ENCODE results near the gene IFNA13. TPM values are rescaled to one million over a fixed set of nuclear protein-coding genes. Genes with fewer than 3 reads are reported as not detected.
A peak's percentile ranks its signal among the peaks of the same experiment; 100 is the strongest.

Gene IFNA13
- total and polyA plus RNA-seq, 2 donors (not counting 3 experiments of a cell fraction or from before 2014, with no cell fraction given) = not detected

GRCh38 chr9:21331676-21332402 lies 36.0 kb downstream of the IFNA13 start:
- Histone ChIP-seq H3K9ac (replicated peaks; ENCODE audit: extremely low read depth, insufficient read depth, low read length) (no peak overlapping the region), H3K4me2 (ENCODE audit: insufficient read depth, low read length) (peak overlapping the region; percentile 73), H2AFZ (ENCODE audit: low read depth, low read length) (no peak overlapping the region), H3K9me1 (replicated peaks; ENCODE audit: control insufficient read depth, extremely low read depth, insufficient read depth, low read length) (no peaks in the 10 kb centered on the region), H3K4me1 (ENCODE audit: control insufficient read depth, extremely low read depth, insufficient read depth, low read length) (peaks cover 35% of the 10 kb centered on the region), H3K4me3 (replicated peaks in 1 of 3; ENCODE audit: insufficient read depth in 1 of 3, low read depth in 1 of 3, low read length in 3 of 3) (peak overlapping the region in 1 of 3 experiments; percentile 6), H3K79me2 (ENCODE audit: control insufficient read depth, insufficient read depth, low read length) (peaks cover 75% of the 10 kb centered on the region), H3K9me3 (replicated peaks; ENCODE audit: control insufficient read depth, insufficient read depth, low read length) (no peaks in the 10 kb centered on the region), H3K27me3 (ENCODE audit: control insufficient read depth in 2 of 2, insufficient read depth in 2 of 2, low read length in 2 of 2) (no peaks in the 10 kb centered on the region), H3K36me3 (ENCODE audit: control insufficient read depth in 2 of 2, extremely low read depth in 1 of 2, insufficient read depth in 2 of 2, low read length in 2 of 2) (peaks cover 0 to 4% of the 10 kb centered on the region in 2 experiments), H3K27ac (ENCODE audit: insufficient read depth, low read depth, low read length) (no peak overlapping the region), H4K20me1 (replicated peaks; ENCODE audit: control insufficient read depth, extremely low read depth, insufficient read depth, low read length) (peaks cover 17% of the 10 kb centered on the region)
- TF ChIP-seq MYC (IDR thresholded peaks at IDR 0.05; ENCODE audit: low read depth, low read length) = no peak
- no TSS peak for BruUV-seq (replicated peaks)
- CTCF ChIA-PET = interaction anchor here (1.7 to 4.2 kb wide), 3 partner anchors 13 to 102 kb away, joined by 10 to 29 read pairs (median 10); no protein-coding TSS in a partner anchor
- POLR2A ChIA-PET = no interaction called here
- intact Hi-C loops (cut with micrococcal nuclease) (loop anchor here (5.0 to 10.0 kb wide), 3 partner anchors 225 to 1113 kb away; partner anchors contain the start of genes DMRTA1 and MTAP), dilution Hi-C loops (cut with MboI; ENCODE audit: extremely low pct_ligation_motif_present, low sequenced_read_pairs) (no loop called here)
- FAIRE-seq = no peak
- DNase-seq (ENCODE audit: low read depth, low spot score) = no peak

- TF ChIP-seq CTCF (IDR thresholded peaks at IDR 0.05; ENCODE audit: extremely low read depth in 1 of 2, insufficient read depth in 1 of 2, low read depth in 1 of 2, low read length in 2 of 2) = peak; percentile 33 to 46
- no peak for TF ChIP-seq GATA2 (IDR thresholded peaks at IDR 0.05; ENCODE audit: insufficient read depth, insufficient read length, low read depth, low read length)
- H4K20me1 ChIP-seq (replicated peaks; ENCODE audit: control insufficient read depth, extremely low read depth, insufficient read depth, low read length) = peaks cover 18% of the 10 kb centered on the region
- peaks cover 2 to 13% of the 10 kb centered on the region in 2 experiments for H3K36me3 ChIP-seq (ENCODE audit: control insufficient read depth in 2 of 2, extremely low read depth in 1 of 2, insufficient read depth in 2 of 2, low read length in 2 of 2)
- dilution Hi-C loops (cut with MboI; ENCODE audit: extremely low pct_ligation_motif_present, low sequenced_read_pairs) (no loop called here), intact Hi-C loops (cut with micrococcal nuclease) (loop anchor here (1.0 kb wide), 2 partner anchors 70 to 463 kb away; no protein-coding TSS in a partner anchor)
- H3K9me3 ChIP-seq (replicated peaks; ENCODE audit: control insufficient read depth, insufficient read depth, low read length) = no peaks in the 10 kb centered on the region
- H3K4me1 ChIP-seq (ENCODE audit: control insufficient read depth, extremely low read depth, insufficient read depth, low read length) = peaks cover 15% of the 10 kb centered on the region
- CTCF ChIA-PET = interaction anchor here (0.6 to 3.1 kb wide), 46 partner anchors 8 to 476 kb away, joined by 3 to 105 read pairs (median 4); partner anchors contain the start of genes IFNA6 and KLHL9
- H3K4me2 ChIP-seq (ENCODE audit: insufficient read depth, low read length) = no peak overlapping the region
- H3K27me3 ChIP-seq (ENCODE audit: control insufficient read depth in 2 of 2, insufficient read depth in 2 of 2, low read length in 2 of 2) = no peaks in the 10 kb centered on the region
- POLR2A ChIA-PET = interaction anchor here (0.6 to 0.9 kb wide), 3 partner anchors 9 to 1154 kb away, joined by 3 to 7 read pairs (median 6); partner anchors contain the start of gene KLHL9
- no TSS peak for BruUV-seq (replicated peaks)
- no peak overlapping the region for H3K27ac ChIP-seq (ENCODE audit: insufficient read depth, low read depth, low read length)
- FAIRE-seq (peak; percentile 59), DNase-seq (ENCODE audit: low read depth, low spot score) (peak; percentile 54)
- no peak overlapping the region for H3K9ac ChIP-seq (replicated peaks; ENCODE audit: extremely low read depth, insufficient read depth, low read length)
- no peak overlapping the region for H3K4me3 ChIP-seq (replicated peaks in 1 of 3; ENCODE audit: insufficient read depth in 1 of 3, low read depth in 1 of 3, low read length in 3 of 3)
- no peak overlapping the region for H2AFZ ChIP-seq (ENCODE audit: low read depth, low read length)
- peaks cover 49% of the 10 kb centered on the region for H3K79me2 ChIP-seq (ENCODE audit: control insufficient read depth, insufficient read depth, low read length)
- H3K9me1 ChIP-seq (replicated peaks; ENCODE audit: control insufficient read depth, extremely low read depth, insufficient read depth, low read length) = no peaks in the 10 kb centered on the region
Measured at GRCh38 chr9:21326526-21327139, 41.2 kb downstream of the IFNA13 start.
